ENCODE data around the gene GP5.
A peak's percentile ranks its signal among the peaks of the same experiment; 100 is the strongest.

The GP5 gene

GRCh38 chr3:194401868-194402329 lies 2.8 kb upstream of the GP5 start:
- DNase-seq (ENCODE audit: low read depth, low spot score) = no peak
- no peak for TF ChIP-seq CTCF (IDR thresholded peaks at IDR 0.05; ENCODE audit: low read depth, low read length)
- in situ Hi-C loops (cut with HindIII; ENCODE audit: low sequenced_read_pairs) = no loop called here
- H3K4me3 ChIP-seq (ENCODE audit: low read depth, low read length) = no peak overlapping the region

GRCh38 chr3:194401346-194401745 lies 2.3 kb upstream of the GP5 start:
- no peak for TF ChIP-seq CTCF (IDR thresholded peaks at IDR 0.05; ENCODE audit: low read depth, low read length)
- in situ Hi-C loops (cut with HindIII; ENCODE audit: low sequenced_read_pairs) = no loop called here
- H3K4me3 ChIP-seq (ENCODE audit: low read depth, low read length) = no peak overlapping the region
- no peak for DNase-seq (ENCODE audit: low read depth, low spot score)

GRCh38 chr3:194399874-194400411 lies 877 bp upstream of the GP5 start:
- no peak for DNase-seq (ENCODE audit: low read depth, low spot score)

GRCh38 chr3:194397757-194398312 lies 1.2 kb downstream of the GP5 start:
- in situ Hi-C loops (cut with HindIII; ENCODE audit: low sequenced_read_pairs) = no loop called here
- TF ChIP-seq CTCF (IDR thresholded peaks at IDR 0.05; ENCODE audit: low read depth, low read length) = no peak
- peak; percentile 10 for DNase-seq (ENCODE audit: low read depth, low spot score)
- no peak overlapping the region for H3K4me3 ChIP-seq (ENCODE audit: low read depth, low read length)

More at GRCh38 chr3:194399874-194400411, 877 bp upstream of the GP5 start:
- TF ChIP-seq CTCF (IDR thresholded peaks at IDR 0.05; ENCODE audit: low read depth, low read length) = no peak
- no peak overlapping the region for H3K4me3 ChIP-seq (ENCODE audit: low read depth, low read length)
- in situ Hi-C loops (cut with HindIII; ENCODE audit: low sequenced_read_pairs) = no loop called here

DNA sequence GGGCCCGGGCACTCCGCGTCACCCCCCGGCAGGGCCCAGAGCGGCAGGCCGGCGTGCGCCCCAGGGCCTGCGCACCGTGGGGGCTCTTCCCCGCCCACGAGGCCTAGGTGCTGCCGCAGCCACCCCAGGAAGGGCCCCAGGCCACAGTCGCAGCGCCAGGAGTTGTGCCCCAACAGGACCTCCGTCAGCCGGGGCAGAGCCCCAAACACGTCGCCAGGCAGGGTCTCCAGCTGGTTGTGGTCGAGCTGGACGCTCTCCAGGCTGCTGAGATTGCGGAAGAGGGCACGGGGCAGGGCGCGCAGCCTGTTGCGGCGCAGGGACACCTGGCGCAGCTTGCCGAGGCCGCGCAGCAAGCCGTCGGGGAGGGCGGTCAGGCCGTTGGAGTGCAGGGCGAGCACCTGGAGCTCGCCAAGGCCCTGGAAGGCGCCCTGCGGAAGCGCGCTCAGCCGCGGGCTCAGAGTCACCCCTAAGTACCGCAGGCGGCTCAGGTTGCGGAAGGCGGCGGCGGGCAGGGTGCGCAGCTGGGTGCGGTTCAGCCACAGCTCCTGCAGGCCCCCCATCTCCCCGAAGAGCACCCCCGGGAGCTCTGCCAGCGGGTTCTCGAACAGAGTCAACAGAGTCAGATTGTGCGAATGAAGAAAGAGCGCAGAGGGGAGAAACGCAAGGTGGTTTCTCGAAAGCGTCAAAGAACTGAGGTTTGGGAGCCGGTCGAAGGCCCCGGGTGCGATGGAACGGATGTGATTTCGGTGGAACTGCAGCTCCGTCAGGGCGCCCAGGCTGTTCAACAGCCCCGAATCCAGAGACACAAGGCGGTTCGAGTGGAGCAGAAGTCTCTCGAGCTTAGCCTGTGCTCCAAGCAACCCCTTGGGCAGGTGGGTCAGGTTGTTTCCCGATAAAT lies 2.0 kb downstream of the GP5 start:
- in situ Hi-C loops (cut with HindIII; ENCODE audit: low sequenced_read_pairs) = no loop called here
- TF ChIP-seq CTCF (IDR thresholded peaks at IDR 0.05; ENCODE audit: low read depth, low read length) = no peak
- peak overlapping the region; percentile 2 for H3K4me3 ChIP-seq (ENCODE audit: low read depth, low read length)
- peak; percentile 31 for DNase-seq (ENCODE audit: low read depth, low spot score)

- in situ Hi-C loops (cut with HindIII; ENCODE audit: low sequenced_read_pairs) = no loop called here
Measured at GRCh38 chr3:194396539-194396858, 2.6 kb downstream of the GP5 start.

More at GRCh38 chr3:194396539-194396858, 2.6 kb downstream of the GP5 start:
- no peak for TF ChIP-seq CTCF (IDR thresholded peaks at IDR 0.05; ENCODE audit: low read depth, low read length)
- DNase-seq (ENCODE audit: low read depth, low spot score) = no peak
- no peak overlapping the region for H3K4me3 ChIP-seq (ENCODE audit: low read depth, low read length)

All from astrocyte of the spinal cord (primary cell).